ENCODE data around the gene FBXW12.

Gene FBXW12

DNA sequence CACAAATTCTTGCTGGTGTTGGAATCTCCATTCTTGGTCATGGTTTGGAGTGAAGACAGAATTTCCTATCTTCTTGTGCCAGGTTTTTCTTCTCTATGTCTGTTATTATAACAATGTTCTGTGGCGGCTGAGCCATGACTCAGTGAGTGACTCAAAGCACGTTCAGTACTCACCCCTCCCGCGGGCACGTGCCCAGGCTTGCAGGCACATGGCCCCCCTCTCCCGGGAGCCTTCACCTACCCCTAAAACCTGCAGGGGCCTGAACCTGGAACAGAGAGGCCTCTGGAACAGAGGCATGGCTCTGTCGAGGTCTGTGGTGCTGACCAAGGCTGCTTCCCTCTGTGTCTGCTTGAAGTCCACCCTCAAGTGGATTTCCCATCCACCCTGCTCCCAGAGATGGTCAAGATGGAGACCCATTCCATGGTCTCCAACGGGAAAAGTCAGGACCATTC lies 30.3 kb downstream of the FBXW12 start:
- ChIA-PET CTCF (interaction anchor here (8.0 kb wide), 1 partner anchor 33 kb away, joined by 213 read pairs; no protein-coding TSS in a partner anchor), POLR2A (interaction anchor here (1.1 kb wide), 1 partner anchor 44 kb away, joined by 3 read pairs; the partner anchor contains the start of gene ATRIP)
- TF ChIP-seq BHLHE40 (IDR thresholded peaks at IDR 0.05; ENCODE audit: borderline replicate concordance), result no peak
- TF ChIP-seq ZNF384 (IDR thresholded peaks at IDR 0.05), result no peak
- no peak for TF ChIP-seq FOXA1 (IDR thresholded peaks at IDR 0.05)
- no peak for TF ChIP-seq SUZ12 (IDR thresholded peaks at IDR 0.05)
- TF ChIP-seq L3MBTL2 (conservative IDR thresholded peaks at IDR 0.05), result no peak
- DNase-seq (ENCODE audit: extremely low spot score), result no peak

DNA sequence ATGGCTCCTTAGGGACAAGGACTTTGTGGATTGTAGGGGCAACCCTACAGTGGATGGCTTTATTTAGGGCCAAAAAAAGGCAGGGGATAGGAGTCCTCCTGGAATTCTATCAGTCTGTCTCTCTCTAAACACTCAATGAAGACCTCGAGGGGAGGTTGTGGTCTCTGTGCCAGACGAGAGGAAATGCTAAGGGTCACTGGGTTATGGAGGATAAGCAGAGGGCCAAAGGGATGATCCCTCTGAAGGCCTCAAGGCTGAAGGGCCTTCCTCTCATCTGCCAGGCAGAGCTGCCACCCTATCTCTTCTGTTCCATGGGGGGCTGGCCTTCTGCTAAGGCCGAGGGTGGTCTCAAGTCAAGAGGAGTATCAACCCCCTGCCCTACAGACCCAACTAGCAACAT lies 30.9 kb downstream of the FBXW12 start:
- TF ChIP-seq NFRKB (IDR thresholded peaks at IDR 0.05) (no peak), FOXM1 (IDR thresholded peaks at IDR 0.05; ENCODE audit: borderline replicate concordance) (no peak), ARNT (IDR thresholded peaks at IDR 0.05) (no peak), FOXA1 (IDR thresholded peaks at IDR 0.05) (no peak), ZNF384 (IDR thresholded peaks at IDR 0.05) (no peak), TARDBP (IDR thresholded peaks at IDR 0.05) (no peak), HDGF (IDR thresholded peaks at IDR 0.05; ENCODE audit: borderline replicate concordance) (no peak), SP1 (IDR thresholded peaks at IDR 0.05) (no peak), CTBP1 (IDR thresholded peaks at IDR 0.05; ENCODE audit: borderline replicate concordance) (no peak), SUZ12 (IDR thresholded peaks at IDR 0.05) (no peak), BHLHE40 (IDR thresholded peaks at IDR 0.05; ENCODE audit: borderline replicate concordance) (no peak), ELF4 (IDR thresholded peaks at IDR 0.05) (no peak), FOXK2 (IDR thresholded peaks at IDR 0.05) (no peak), LEF1 (IDR thresholded peaks at IDR 0.05; ENCODE audit: borderline replicate concordance) (no peak)
- TF ChIP-seq, protein P1, sequence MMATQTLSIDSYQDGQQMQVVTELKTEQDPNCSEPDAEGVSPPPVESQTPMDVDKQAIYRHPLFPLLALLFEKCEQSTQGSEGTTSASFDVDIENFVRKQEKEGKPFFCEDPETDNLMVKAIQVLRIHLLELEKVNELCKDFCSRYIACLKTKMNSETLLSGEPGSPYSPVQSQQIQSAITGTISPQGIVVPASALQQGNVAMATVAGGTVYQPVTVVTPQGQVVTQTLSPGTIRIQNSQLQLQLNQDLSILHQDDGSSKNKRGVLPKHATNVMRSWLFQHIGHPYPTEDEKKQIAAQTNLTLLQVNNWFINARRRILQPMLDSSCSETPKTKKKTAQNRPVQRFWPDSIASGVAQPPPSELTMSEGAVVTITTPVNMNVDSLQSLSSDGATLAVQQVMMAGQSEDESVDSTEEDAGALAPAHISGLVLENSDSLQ (IDR thresholded peaks at IDR 0.05), result no peak
- DNase-seq (ENCODE audit: extremely low spot score), result no peak
- POLR2A ChIA-PET, result interaction anchor here (1.1 kb wide), 1 partner anchor 44 kb away, joined by 3 read pairs; the partner anchor contains the start of gene ATRIP
- CTCF ChIA-PET, result interaction anchor here (8.0 kb wide), 1 partner anchor 32 kb away, joined by 213 read pairs; no protein-coding TSS in a partner anchor

DNA sequence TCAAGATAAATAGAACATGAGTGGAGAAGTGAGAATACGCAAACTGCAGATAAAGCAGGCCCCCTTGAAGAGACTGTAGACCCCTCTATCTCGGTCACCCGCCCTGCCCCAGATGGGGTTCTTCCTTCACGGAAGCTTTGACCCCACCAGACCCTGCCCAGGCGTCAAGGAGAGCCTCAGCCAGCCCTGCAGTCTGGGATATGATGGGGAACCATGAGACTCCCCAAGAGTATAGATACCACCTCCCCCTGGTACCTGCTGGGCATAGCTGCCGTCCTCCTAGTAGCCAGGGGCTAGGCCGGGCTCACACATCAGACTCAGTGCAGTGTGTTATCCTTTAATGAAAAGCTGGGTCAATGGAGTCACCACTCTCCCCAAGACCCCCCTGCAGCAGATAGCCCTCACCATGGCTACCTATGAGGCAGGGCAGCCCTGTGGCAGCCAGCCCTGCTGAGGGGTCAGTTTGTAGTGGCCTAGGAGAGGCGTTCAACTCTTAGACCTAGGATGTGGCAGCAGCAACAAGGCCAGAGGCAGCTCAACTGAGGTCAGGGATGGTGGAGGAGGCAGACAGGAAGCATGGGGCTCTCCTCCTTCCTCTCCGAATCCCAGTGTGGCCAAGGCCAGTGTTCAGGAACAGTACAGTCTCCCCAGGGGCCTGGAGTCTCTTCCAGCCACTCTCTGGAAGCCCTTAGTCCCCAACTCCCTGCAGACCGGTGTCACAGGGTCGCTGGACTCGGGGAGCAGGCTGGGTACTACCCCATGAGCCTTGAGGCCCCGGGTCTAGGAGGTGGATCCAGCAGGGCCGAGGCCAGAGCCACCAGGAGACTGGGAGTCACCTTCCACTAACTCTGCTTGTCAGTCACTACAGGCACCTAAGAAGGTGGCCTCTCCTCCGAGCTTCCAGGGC lies 31.8 kb downstream of the FBXW12 start:
- ChIA-PET POLR2A (no interaction called here), CTCF (interaction anchor here (8.0 kb wide), 1 partner anchor 31 kb away, joined by 213 read pairs; no protein-coding TSS in a partner anchor)
- TF ChIP-seq FOXA1 (IDR thresholded peaks at IDR 0.05) (no peak), FOXM1 (IDR thresholded peaks at IDR 0.05; ENCODE audit: borderline replicate concordance) (no peak), SP1 (IDR thresholded peaks at IDR 0.05) (no peak), ELF4 (IDR thresholded peaks at IDR 0.05) (no peak), HDGF (IDR thresholded peaks at IDR 0.05; ENCODE audit: borderline replicate concordance) (no peak), SUZ12 (IDR thresholded peaks at IDR 0.05) (no peak), L3MBTL2 (conservative IDR thresholded peaks at IDR 0.05) (no peak), BHLHE40 (IDR thresholded peaks at IDR 0.05; ENCODE audit: borderline replicate concordance) (no peak), NFRKB (IDR thresholded peaks at IDR 0.05) (no peak), LEF1 (IDR thresholded peaks at IDR 0.05; ENCODE audit: borderline replicate concordance) (no peak), ARNT (IDR thresholded peaks at IDR 0.05) (no peak), CTBP1 (IDR thresholded peaks at IDR 0.05; ENCODE audit: borderline replicate concordance) (no peak), ZNF384 (IDR thresholded peaks at IDR 0.05) (no peak)
- TF ChIP-seq, protein P1 (IDR thresholded peaks at IDR 0.05), result no peak
- no peak for DNase-seq (ENCODE audit: extremely low spot score)

DNA sequence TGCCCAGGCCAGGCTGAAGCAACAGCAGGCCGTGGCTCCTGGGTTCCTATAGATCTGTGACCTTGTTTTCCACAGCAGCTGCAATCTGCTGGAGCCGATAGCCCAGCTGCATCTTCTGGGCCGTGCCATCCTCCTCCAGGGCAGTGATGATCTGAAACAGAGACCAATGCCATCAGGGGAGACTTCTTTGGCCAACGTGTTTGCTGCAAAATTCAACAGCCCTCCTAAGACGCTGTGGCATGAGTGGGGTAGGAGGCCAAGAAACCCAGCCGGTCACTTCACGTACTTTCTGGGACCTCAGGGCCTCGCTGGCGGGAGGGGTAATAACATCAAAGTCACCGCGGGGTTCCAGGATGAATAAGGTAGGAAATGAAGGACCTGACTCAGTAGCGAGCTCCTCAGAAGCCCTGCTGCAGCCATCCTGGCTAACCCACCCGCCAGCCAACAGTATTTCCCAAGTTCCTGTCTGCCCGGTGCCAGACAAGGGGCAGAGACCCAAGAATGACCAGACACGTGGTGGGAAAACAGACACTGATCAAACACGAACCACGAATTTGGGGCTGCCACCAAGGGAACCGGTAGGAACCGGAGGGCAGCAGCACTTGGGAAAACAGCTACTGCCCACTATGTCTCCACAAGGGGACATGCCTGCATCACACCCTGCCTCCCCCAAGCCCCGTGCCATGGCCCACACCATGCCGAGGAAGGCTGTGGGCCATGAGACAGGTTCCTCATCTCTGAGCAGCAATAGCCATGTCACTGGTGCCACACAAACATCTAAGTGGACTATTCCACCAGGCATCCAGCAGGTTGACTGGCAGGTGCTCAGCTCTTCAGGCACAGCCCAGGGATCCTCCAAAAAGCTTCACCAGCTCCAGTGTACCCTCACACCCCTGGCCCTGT lies 32.7 kb downstream of the FBXW12 start:
- CTCF ChIA-PET, result interaction anchor here (0.9 to 8.0 kb wide), 2 partner anchors 30 to 131 kb away, joined by 4 to 213 read pairs; no protein-coding TSS in a partner anchor
- POLR2A ChIA-PET, result no interaction called here
- TF ChIP-seq NFRKB (IDR thresholded peaks at IDR 0.05) (no peak), CTBP1 (IDR thresholded peaks at IDR 0.05; ENCODE audit: borderline replicate concordance) (no peak), BHLHE40 (IDR thresholded peaks at IDR 0.05; ENCODE audit: borderline replicate concordance) (no peak), SP1 (IDR thresholded peaks at IDR 0.05) (no peak), TARDBP (IDR thresholded peaks at IDR 0.05) (no peak), FOXK2 (IDR thresholded peaks at IDR 0.05) (no peak), ARNT (IDR thresholded peaks at IDR 0.05) (no peak), ELF4 (IDR thresholded peaks at IDR 0.05) (no peak), FOXM1 (IDR thresholded peaks at IDR 0.05; ENCODE audit: borderline replicate concordance) (no peak), HDGF (IDR thresholded peaks at IDR 0.05; ENCODE audit: borderline replicate concordance) (no peak)
- TF ChIP-seq, protein P1 (IDR thresholded peaks at IDR 0.05), result no peak
- no peak for DNase-seq (ENCODE audit: extremely low spot score)

DNA sequence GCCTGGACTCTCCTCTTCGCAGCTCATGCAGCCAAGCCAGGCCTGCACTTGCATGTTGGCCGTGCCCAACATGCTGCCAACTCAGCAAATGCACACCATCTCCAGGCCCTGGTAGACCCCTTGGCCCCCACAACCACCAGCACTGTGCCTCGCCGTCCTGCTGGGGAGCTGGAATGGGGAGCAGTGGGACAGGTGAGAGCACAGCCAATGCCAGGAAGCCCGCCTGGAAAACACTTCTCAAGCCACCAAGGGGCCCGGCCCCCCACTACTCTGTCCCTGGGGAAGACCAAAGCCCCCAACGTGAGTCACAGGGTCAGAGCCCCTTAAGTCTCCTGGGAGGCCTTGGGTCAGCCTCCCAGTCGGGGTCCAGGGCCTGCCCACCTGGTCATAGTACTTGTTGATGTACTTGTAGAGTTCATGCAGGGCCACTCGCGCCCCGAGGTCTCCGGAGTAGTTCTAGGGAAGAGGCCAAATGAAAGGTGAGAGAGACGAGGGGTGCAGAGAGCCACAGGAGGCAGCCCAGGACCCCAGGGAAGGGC lies 33.4 kb downstream of the FBXW12 start:
- DNase-seq (ENCODE audit: extremely low spot score), result no peak
- ChIA-PET POLR2A (no interaction called here), CTCF (interaction anchor here (8.0 kb wide), 1 partner anchor 29 kb away, joined by 213 read pairs; no protein-coding TSS in a partner anchor)
- TF ChIP-seq ELF4 (IDR thresholded peaks at IDR 0.05), result no peak
- no peak for TF ChIP-seq FOXM1 (IDR thresholded peaks at IDR 0.05; ENCODE audit: borderline replicate concordance)
- no peak for TF ChIP-seq BHLHE40 (IDR thresholded peaks at IDR 0.05; ENCODE audit: borderline replicate concordance)
- no peak for TF ChIP-seq FOXA1 (IDR thresholded peaks at IDR 0.05)
- no peak for TF ChIP-seq L3MBTL2 (conservative IDR thresholded peaks at IDR 0.05)
- TF ChIP-seq, protein P1 (IDR thresholded peaks at IDR 0.05), result no peak
- no peak for TF ChIP-seq TARDBP (IDR thresholded peaks at IDR 0.05)
- no peak for TF ChIP-seq CTBP1 (IDR thresholded peaks at IDR 0.05; ENCODE audit: borderline replicate concordance)
- TF ChIP-seq HDGF (IDR thresholded peaks at IDR 0.05; ENCODE audit: borderline replicate concordance), result no peak
- TF ChIP-seq SP1 (IDR thresholded peaks at IDR 0.05), result no peak
- TF ChIP-seq NFRKB (IDR thresholded peaks at IDR 0.05), result no peak
- no peak for TF ChIP-seq LEF1 (IDR thresholded peaks at IDR 0.05; ENCODE audit: borderline replicate concordance)
- TF ChIP-seq ZNF384 (IDR thresholded peaks at IDR 0.05), result no peak
- TF ChIP-seq ARNT (IDR thresholded peaks at IDR 0.05), result no peak
- no peak for TF ChIP-seq FOXK2 (IDR thresholded peaks at IDR 0.05)
- TF ChIP-seq SUZ12 (IDR thresholded peaks at IDR 0.05), result no peak

All from HEK293T (cell line).